ENCODE results near the gene PELI2. TPM values are rescaled to one million over a fixed set of nuclear protein-coding genes. Genes with fewer than 3 reads are reported as not detected.
A peak's percentile ranks its signal among the peaks of the same experiment; 100 is the strongest.

Gene PELI2
- total RNA-seq, 4 donors from 2014 or later: 10.0 to 17.0 (median 13.2) TPM

- TF ChIP-seq CTCF (IDR thresholded peaks at IDR 0.05) (no peak), POLR2A (IDR thresholded peaks at IDR 0.05) (no peak)
- no peak for DNase-seq (ENCODE audit: low spot score in 2 of 2)
- intact Hi-C loops (cut with DNase I; ENCODE audit: low total_unique reads): no loop called here
- 86 to 89% methylated on average over 1 of the region's 1 CpG for WGBS, 2 donors
- no peak overlapping the region for H3K4me3 ChIP-seq (ENCODE audit: low read depth, poor library complexity, severe bottlenecking)
Measured at GRCh38 chr14:56213306-56213705, 95.1 kb downstream of the PELI2 start.

- DNase-seq (ENCODE audit: low spot score in 2 of 2): no peak
- no peak overlapping the region for H3K4me3 ChIP-seq (ENCODE audit: low read depth, poor library complexity, severe bottlenecking)
- TF ChIP-seq POLR2A (IDR thresholded peaks at IDR 0.05): no peak
- TF ChIP-seq CTCF (IDR thresholded peaks at IDR 0.05): no peak
- WGBS, 2 donors: 93 to 95% methylated on average over 3 of the region's 3 CpGs
- intact Hi-C loops (cut with DNase I; ENCODE audit: low total_unique reads): no loop called here
Measured at GRCh38 chr14:56215180-56215579, 97.0 kb downstream of the PELI2 start.

GRCh38 chr14:56216626-56217379 is 98.6 kb downstream of the PELI2 start:
- TF ChIP-seq CTCF (IDR thresholded peaks at IDR 0.05) (no peak), POLR2A (IDR thresholded peaks at IDR 0.05) (no peak)
- DNase-seq (ENCODE audit: low spot score in 2 of 2): peak; percentile 58 to 91
- no peak overlapping the region for H3K4me3 ChIP-seq (ENCODE audit: low read depth, poor library complexity, severe bottlenecking)
- 43 to 44% methylated on average over 5 of the region's 5 CpGs for WGBS, 2 donors
- intact Hi-C loops (cut with DNase I; ENCODE audit: low total_unique reads): no loop called here

- no peak overlapping the region for H3K4me3 ChIP-seq (ENCODE audit: low read depth, poor library complexity, severe bottlenecking)
- whole genome bisulfite sequencing, 2 donors: 78 to 82% methylated on average over 7 of the region's 7 CpGs
- intact Hi-C loops (cut with DNase I; ENCODE audit: low total_unique reads): no loop called here
- DNase-seq (ENCODE audit: low spot score in 2 of 2): no peak
- TF ChIP-seq CTCF (IDR thresholded peaks at IDR 0.05) (no peak), POLR2A (IDR thresholded peaks at IDR 0.05) (no peak)
Measured at GRCh38 chr14:56217380-56218045, 99.3 kb downstream of the PELI2 start.

GRCh38 chr14:56219666-56220413 is 101.6 kb downstream of the PELI2 start:
- no peak overlapping the region for H3K4me3 ChIP-seq (ENCODE audit: low read depth, poor library complexity, severe bottlenecking)
- WGBS, 2 donors: 35 to 46% methylated on average over 7 of the region's 7 CpGs
- intact Hi-C loops (cut with DNase I; ENCODE audit: low total_unique reads): no loop called here
- no peak for DNase-seq (ENCODE audit: low spot score in 2 of 2)
- TF ChIP-seq POLR2A (IDR thresholded peaks at IDR 0.05) (no peak), CTCF (IDR thresholded peaks at IDR 0.05) (no peak)

All from lower leg skin (tissue), 4 donors.